Inflammatory macrophage treated with lipopolysaccharide for 1 hour (primary cell): Measurements from ENCODE around the gene SLC25A10.

ENCODE experiments used
- DNase-seq, 2 donors: peaks; one replicate each; pipeline ENCODE4 v3.0.0-alpha.2; 2020 to 2022

SLC25A10 gene

DNA sequence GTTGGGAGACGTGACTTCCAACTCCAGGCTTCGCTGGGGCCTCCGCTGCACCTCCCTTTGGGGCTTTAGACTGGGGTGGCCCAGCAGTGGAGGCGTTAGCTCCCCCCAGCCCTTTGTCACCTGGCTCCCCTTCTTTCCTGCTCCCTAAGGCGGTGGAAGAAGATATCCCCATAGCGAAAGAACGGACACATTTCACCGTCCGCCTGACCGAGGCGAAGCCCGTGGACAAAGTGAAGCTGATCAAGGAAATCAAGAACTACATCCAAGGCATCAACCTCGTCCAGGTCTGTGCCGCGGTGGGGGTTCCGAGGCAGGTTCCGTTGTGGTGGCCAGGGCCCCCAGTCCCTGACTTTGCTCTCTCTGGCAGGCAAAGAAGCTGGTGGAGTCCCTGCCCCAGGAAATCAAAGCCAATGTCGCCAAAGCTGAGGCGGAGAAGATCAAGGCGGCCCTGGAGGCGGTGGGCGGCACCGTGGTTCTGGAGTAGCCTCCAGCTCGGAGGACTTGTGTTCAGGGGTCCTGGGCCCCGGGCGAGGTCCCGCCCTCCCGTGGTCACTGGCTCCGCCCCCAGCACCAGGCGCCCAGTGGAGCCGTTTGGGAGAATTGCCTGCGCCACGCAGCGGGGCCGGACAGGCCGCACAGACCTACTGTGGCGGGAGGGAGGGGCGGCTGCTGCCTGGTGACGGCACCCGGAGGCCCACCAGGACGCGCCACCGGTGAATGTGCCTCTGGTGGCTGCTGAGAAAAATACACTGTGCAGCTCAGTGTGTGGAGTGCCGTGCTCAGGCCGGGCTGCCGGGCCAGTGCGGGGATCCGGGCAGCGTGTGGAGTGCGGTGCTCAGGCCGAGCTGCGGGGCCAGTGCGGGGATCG is 5.1 kb upstream of the SLC25A10 start:
- DNase-seq = no peak

DNA sequence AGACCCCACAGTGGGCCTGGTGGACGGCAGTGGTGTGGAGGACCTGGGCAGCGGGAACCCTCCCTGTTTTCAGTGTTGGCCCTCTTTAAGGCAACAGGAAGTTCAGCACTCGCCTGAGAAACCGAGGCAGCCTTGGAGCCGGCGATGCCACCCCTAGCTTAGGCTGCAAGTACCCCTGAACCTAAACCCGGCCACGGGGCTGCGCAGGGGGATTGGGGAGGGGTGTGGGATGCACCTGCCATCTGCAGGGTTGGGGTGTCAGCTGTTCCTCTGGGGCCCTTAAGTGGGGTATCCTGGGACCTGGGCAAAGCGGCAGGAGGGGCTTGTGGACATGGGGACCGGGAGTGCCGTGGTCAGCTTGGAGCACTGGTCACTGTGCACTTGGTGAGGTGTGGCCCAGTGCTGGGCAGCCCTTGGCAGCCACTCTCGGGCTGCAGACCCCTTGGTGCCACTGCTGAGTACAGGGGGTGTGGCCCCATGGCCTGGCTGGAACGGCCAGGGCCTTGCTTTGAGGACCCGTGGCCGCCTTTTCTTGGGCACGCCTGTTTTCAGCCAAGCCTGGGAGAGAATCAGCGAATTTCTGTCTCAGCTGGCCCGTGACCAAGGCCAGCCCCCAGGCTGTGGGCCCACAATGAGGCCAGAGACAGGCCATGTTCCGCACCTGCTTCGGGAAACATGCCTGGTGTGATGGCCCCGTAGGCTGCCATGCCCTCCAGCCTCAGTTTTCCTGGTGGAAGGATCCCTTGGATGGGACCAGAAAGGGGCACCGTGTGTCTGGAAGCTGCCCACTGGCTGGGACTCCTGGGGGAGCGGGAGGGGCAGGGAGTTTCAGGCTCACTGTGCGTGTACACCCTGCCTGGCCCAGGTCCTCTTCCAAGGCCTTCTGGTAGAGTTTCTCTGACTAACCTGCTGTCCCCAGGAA is 4.1 kb upstream of the SLC25A10 start:
- DNase-seq = no peak

DNA sequence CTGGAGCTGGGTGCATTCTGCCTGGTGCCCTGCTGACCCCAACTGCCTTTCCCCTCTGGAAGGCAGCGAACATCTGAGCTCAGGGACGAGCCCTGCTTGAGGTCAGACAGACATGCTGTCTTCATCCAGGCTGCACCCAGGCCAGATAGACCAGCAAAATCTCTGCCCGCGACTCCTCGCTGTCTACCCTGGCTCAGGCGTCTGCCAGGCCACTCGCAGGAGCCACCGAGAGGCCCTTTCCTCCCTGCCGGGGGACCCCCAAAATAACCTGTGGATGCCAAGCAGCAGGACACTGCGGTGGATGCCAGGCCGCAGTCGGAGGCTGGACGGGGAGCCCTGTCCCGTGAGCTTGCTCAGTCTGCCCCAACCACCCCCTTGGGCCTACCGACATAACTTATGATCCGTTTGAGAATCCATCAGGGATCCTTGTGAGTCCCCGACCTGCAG is 3.3 kb upstream of the SLC25A10 start:
- no peak for DNase-seq

DNA sequence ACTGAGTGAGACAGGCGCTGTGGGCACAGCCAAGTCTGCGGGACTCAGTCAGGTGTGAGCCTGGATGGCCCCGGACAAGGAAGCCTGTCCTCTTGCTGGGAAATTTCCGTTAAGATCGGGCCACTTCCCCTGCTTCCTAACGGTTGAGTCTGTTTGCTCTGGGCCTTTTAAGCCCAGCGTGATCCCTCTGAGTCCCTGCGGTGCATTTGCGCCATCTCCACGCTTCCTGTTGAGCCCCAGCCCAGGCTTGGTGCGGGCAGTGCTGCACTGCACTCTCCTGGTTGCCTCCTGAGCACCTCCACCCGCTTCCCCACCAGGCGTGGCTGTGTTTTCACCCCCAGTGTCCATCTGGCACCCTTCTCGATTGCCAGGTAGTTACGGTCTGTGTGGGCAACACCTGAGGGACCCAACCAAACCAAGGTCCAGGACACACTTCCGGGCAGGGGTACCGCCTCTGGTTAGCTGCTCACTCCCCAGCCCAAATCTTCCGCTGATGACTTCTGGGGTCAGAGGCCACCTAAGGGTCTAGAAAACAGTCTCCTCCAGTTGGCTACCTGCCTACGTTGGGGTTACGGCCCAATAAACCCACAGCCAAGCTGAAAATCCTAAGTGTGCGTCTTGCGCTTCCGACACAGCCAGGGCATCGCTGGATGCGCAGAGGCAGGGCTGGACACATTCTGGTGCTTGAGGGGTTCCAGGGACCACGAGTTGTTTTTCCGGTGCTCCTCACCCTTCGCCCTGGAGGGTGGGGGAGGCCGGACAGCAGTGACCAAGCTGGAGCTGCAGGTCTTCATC is 1.4 kb upstream of the SLC25A10 start:
- peak; percentile 14 to 19 for DNase-seq

DNA sequence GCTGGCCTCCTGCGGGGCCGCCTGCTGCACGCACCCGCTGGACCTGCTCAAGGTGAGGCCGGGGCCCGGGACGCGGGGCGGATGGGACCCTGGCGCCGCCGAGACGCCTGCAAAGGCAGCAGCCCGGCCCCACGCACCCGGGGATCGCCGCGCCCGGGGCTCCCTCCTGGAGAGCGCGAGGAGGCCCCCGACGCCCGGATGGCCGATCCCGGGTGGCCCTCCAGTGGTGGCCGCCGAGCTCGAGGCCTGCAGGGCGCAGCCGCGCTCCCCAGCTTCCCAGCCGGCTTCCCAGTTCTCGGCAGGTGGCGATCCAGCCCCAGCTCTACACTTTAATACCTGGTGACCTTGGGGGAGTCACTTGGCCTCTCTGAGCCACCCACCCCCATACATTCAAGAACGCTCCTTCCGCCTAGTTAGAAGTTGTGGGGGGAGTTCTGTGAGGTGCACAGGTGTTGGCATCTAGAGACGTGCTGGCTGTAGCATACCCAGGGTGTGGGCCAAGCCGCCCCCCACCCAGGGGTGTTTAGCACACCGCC is 452 bp downstream of the SLC25A10 start:
- peak in 1 of 2 donors; percentile 3 for DNase-seq

DNA sequence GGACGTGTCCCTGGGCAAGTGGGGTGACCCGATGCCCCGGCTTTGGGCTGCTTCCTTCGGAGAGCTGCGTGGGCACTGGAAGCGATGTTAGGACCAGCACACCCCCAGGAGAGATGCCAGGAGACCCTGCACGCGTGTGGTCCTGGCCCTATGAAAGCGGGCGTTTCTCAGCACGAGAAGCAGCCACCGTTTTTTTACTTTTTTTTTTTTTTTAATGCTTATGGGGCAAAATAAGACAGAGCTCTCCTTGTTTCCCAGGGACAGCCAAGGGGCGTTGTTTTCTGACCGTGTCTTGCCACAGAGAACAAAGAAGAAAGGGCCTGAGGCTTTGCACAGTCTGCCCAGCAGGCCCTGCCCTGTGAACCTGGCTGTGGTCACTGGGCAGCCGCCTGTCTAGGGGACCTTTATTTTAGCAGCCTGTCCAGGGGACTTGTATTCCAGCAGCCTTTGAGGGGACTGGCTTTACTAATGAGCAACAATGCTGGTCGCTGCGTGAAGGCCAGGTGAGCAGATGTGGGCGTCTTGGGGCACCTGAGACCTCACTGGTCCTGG is 996 bp downstream of the SLC25A10 start:
- DNase-seq = no peak

DNA sequence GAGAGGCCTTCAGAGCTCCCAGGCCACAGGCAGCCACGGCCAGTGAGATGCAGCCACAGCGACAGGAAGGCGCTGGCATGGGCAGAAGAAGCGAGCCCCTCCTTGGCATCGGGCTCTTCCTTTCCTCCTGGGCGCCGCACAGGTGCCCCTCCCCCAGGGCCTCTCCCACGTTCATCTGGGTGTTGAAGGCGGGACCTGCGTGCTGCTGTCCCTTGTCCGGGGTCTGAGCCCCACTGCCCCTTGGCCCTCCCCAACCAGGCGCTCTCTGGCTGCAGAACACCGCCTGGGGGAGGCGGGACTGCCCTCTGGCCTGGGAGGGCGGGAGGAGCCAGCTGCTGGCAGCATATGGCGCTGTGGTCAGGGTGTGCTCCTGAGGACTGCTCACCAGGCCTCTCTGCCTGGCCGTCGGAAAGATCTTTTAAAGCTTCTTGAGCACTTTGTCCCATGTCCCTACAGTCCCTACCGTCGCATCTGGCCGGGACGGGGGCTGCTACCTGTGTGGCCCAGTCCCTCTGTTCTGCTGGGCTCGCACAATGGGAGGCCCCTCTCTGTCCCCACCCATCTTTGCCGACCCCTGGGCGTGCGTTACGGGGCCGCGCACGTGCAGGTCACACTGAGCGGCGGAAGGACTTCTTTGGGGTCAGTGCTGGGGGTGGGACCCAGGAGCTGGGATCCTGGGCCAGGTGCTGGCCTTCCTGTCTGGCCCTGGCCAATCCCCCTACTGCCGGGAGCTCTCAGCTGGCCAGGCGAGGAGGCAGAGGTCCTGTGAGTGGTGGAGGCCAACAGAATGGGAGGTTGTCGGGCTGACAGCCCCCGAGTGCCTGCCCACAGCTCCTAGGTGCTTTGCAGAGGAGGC is 1.7 kb downstream of the SLC25A10 start:
- no peak for DNase-seq

DNA sequence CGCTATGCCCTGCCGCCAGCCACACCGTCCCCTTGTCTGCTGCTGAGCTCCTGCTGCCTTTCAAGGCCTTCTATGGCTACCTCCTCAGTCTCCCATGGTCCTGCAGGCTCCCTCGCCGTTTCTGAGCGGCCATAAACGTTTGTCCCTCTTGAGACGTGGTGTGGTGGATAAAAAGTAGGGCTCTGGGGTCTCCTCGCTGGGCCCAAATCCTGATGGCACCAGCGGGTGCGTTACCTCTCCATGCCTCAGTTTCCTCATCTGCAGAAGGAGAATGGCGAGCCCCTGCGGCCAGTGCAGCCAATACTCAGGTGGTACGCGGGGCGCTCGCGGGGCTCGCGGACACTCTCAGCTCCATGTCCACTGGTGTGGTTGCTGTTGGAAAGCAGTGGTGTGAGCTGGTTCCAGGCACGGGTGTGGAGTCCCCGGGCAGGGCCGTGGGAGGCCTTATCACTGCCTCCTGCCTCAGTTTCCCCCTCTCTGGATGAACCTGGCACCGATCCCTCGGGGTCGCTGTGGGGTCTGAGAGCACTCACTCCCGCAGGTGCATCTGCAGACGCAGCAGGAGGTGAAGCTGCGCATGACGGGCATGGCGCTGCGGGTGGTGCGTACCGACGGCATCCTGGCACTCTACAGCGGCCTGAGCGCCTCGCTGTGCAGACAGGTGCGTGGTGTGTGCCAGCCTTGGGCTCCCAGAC is 2.5 kb downstream of the SLC25A10 start:
- DNase-seq = no peak

DNA sequence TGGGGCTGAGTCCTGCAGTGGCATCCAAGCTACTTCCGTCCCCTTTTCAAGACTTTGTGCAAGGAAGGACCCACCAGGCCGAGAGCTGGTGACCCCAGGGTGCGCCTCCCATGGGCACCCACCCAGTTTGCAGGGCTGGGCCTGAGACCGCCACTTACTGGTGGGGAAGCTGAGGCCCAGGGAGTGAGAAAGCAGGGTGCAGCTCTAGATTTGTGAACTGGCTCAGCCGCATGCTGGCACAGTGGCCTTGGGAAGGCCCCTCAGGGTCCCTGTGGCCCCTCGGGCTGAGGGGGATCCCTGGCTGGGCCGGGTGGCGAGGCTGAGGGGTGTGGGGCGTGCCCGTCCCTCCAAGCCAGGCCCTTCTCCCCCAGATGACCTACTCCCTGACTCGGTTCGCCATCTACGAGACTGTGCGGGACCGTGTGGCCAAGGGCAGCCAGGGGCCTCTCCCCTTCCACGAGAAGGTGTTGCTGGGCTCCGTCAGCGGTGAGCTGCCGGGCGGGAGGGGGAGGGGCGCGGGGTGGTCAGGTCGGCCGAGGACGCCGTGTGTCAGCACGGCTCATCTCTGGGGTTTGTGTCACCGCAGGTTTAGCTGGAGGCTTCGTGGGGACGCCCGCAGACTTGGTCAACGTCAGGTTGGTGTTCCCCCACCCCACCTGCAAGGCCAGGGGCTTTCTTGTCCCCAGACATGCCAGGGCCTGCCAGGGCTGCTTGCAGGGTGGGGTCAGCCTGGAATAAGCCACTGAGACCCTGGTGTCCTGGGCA is 3.2 kb downstream of the SLC25A10 start:
- no peak for DNase-seq

DNA sequence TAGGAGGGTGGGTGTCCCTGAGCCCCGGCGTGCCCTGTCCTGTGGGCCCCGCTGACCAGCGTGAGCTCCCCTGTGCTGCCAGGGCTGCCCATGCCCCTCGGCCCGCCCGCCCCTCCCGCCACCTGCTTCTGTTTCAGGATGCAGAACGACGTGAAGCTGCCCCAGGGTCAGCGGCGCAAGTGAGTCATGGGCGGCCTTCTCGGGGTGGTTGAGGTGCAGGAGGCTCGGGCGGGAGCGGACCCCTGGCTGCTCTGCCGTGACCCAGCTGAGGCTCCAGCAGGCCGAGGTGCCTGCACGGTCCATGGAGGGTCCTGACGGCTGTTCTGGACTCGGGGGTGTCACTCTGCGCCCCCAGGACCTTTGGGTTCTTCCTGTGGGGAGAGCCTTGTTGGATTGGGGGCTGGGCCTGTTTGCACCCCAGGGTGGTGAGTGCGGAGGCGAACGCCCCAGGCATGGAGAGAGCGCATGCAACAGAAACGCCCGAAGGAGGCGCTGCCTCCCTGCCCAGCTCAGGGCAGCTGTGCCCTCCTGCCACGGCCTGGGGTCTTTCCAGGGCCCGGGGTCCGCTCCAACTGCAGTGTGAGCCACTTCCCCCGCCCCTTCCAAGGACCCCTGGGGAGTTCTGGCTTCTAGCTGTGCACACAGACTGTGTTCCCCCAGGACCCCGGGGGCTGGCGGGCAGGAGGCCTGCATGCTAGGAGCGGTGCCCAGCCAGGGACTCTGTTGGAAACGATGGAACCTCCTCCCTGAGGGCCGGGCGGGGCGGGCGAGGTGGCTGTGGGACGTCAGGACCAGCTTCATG is 4.0 kb downstream of the SLC25A10 start:
- no peak for DNase-seq

DNA sequence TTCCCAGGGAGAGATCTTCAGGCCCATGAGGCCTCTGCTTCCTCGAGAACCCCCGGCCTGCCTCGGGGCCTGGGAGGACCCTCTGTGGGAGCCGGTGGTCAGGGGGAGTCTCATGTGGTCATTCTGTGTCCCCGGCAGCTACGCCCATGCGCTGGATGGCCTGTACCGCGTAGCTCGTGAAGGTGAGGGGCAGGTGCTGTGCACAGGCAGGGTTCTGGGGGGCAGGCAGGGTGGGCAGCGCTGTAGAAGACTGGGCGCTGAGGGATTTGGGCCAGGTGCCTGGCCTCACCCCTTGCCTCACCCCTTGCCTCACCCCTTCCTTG is 4.6 kb downstream of the SLC25A10 start:
- DNase-seq = no peak

DNA sequence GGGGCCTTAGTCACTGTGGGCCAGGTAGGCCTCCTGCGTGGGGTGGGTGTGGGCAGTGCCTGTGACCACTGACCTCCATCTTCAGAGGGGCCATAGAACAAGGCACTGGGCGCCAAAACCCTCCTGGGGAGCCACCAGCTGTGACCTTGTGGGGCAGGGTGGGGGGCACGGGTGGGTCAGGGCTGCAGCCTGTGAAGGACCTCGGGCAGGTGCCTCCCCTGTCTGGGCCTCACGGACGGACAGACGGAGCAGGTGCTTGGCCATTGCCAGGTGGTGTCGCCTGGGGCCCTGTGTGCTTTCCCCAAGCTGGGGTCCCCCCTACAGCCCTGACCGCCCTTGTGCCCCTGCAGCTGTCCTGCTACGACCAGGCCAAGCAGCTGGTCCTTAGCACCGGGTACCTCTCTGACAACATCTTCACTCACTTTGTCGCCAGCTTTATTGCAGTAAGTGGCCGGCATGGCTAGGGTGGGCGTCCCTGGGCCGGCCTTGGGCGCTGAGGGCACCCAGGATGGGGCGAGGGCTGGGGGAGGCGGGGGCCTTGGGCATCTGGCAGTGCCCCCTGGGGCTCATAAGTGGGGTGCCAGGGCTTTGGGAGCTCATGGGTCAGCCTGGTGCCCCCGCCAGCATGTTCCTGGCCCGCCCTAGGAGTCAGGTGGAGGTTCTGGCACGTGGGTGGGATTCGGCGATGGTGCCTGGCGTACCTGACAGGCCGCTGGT is 5.1 kb downstream of the SLC25A10 start:
- DNase-seq = no peak

DNA sequence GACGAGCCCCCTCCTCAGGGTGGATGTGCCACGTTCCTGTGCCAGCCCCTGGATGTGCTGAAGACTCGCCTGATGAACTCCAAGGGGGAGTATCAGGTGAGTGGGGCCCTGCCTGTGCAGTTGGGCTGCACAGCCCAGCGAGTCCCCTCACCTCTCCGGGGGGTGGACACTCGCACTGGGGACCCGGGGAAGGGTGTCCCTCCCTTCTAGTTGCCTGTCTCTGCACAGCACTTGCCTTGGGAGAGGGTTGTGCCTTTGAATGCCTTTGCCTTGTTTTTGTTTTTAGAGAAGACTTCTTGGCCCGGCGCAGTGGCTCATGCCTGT is 5.6 kb downstream of the SLC25A10 start:
- DNase-seq = no peak

DNA sequence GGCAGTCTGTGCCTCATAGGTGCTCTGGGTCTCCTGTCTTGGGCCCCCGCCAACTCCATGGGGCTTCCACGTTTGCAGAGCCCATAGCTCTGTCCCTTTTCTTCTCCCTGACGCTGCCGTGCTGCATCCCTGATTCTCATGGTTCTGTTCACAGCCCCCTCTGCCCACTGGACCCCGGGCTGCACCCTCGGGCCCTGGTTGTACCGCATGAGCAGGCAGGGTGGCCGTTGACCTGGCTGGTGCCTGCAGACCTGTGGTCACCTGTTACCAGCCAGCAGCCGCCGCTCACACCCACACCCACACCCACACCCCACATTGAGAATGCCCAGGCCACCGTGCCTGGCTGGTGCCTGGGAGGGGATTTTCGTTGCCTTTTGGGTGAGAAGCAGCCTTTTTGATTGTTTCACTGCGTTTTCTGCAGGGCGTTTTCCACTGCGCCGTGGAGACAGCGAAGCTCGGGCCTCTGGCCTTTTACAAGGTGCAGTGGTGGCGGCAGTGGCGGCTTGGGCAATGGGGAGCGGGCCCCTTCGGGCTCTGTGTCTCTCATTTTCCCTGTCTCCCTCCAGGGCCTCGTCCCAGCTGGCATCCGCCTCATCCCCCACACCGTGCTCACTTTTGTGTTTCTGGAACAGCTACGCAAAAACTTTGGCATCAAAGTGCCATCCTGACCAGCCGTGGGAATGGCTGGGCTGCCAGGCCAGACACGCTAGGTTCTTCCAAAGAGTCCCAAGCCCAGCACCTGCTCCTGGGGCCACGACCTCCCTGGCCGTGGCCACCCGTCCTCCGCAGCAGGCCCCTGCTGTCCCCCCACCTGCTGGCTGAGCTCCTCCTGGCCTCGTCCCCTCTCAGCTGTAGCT is 7.6 kb downstream of the SLC25A10 start:
- DNase-seq = no peak

DNA sequence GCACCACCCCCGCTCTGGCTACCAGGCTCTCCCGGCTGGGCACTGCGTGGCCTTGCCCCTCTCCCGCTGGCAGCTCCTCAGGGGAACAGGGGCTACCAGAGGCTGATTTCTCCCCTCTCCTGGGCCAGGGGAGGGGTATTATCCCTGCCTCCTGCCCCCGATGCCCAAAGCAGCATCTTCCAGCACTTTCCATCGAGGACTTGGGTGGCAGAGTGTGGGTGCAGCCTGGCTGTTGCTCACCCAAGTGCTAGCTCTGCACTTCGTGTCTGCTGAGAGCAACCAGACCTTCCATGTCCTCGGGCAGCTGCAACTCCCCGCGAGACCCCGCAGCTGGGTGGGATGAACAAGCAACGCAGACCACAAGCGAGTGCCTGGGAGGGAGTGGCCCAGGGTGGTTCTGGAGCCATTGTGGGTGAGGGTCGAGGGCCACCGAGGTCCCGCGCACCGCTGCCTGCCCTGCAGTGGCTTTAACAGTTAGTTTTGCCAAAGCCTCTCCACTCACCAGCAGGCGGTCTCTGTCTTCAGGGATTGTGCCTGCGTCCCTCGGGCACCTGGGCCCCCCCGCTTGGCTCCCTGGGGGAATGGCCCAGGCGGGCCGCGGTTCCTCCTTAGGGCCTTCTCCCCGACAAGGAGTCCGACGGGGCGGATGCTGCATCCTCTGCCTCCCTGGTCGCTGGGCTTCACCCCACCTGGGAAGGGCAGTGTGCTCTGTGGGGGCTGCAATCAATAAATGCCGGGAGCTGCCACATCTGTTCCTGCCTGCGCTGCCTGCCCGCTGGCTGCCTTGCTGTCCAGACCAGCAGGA is 8.4 kb downstream of the SLC25A10 start:
- DNase-seq = no peak

DNA sequence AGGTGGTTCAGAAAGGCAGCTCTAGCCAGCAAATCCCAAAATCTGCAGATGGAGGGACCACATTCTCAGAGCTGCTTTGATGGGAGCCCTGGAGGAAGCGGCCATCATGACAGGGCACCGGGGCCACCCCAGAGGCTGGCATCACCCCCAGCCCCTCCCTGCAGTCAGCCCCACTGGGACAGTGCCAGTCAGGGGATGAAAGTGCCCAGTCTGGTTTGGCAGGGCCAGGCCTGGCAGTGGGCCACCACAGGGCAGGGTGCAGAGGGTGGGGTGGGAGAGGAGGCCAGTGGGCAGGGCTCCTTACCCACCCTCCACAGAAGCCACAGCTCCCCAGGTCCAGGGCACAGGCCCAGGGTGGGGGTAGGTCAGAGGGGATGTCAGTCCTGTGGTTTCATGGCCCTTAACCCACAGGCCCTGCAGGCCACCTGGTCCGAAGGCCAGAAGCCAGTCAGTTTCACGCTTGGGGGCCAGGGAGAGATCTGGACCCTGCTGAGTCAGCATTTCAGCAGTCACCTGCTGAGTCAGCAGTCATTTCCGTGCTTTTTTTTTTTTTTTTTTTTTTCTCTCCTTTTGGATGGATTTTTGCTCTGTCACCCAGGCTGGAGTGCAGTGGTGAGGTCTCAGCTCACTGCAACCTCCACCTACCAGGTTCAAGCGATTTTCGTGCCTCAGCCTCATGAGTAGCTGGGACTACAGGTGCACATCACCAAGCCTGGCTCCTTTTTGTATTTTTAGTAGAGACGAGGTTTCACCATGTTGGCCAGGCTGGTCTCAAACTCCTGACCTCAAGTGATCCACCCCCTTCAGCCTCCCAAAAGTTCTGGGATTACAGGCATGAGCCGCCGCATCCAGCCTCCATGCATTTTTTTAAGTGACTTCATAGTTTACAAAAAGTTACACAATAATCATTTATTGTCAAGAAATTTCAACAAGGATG is 10.4 kb downstream of the SLC25A10 start:
- no peak for DNase-seq
